GM19351 (cell line): ENCODE data around the gene RGR.

ENCODE experiments used
- ATAC-seq: cut with Tn5 transposase; IDR thresholded peaks from one replicate; pipeline ENCODE4 v1.9.1; 2021; ENCODE audit warnings: mild to moderate bottlenecking, moderate library complexity; ENCODE audit not compliant: unreplicated experiment

Gene RGR

DNA sequence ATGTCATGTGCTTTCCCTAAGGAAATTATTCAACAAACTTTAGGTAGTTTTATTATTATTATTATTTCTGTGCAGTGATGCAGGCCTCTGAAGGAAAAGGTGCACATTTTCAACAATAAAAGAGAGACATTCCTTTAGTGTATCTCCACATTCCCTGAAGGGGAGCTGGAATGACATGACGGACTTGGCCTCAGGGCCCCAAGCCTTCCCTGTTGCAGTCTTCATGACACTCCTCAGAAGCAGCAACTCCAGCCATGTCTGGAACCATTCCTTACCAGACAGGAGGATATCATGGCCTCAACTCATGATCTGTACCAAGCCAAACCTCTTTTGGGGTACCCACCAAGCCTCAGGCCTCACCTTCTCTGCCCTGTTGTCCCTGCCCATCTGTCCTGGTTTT lies 48.3 kb downstream of the RGR start:
- ATAC-seq, result no peak

DNA sequence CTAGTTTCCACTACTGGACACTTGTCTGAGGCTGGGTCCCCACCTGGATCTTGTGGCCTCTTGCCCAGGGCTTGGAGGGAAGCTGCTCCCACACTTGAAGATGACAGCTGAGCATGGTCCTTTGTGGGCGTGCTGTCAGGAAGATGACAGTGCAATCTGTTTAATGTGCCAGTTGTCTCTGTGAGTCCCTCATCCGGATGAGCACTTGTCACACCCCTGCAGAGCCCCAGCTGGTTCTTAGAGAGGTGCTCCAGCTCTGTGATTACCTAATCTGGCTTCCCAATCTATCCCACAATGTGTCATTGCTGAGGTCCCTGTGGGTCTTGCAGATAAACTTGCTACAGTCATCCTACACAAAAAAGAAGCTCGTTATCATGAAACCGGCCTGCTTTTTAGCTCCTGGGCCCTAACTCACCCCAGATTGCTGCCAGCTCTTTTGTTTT lies 48.7 kb downstream of the RGR start:
- no peak for ATAC-seq

DNA sequence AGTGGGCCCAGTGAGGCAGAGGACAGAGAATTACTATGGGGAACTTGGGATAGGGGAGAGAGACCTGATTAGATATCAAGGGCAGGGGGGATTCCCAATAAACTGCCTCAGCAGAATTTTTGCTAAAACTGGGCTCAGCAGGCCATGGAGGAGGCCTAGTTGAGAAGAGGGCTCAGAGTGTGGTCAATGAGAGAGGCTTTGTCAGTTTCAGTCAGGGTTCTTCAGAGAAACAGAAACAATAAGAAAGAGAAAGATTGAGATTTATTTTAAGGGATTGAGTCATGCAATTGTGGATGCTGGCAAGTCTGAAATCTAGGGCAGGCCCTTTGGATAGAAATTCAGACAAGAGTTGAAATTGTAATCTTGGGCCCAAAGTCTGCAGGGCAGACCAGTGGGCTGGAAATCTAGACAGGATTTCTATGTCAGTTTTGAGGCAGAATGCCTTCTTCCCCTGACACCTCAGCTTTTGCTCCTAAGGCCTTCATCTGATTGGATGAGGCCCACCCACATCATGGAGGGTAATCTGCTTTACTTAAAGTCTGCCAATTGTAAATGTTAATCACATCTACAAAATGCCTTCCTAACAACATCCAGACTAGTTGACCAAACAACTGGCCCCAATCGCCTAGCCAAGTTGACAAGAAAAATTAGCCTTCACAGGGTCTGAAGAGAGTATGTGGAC lies 50.1 kb downstream of the RGR start:
- ATAC-seq, result peak; percentile 84

DNA sequence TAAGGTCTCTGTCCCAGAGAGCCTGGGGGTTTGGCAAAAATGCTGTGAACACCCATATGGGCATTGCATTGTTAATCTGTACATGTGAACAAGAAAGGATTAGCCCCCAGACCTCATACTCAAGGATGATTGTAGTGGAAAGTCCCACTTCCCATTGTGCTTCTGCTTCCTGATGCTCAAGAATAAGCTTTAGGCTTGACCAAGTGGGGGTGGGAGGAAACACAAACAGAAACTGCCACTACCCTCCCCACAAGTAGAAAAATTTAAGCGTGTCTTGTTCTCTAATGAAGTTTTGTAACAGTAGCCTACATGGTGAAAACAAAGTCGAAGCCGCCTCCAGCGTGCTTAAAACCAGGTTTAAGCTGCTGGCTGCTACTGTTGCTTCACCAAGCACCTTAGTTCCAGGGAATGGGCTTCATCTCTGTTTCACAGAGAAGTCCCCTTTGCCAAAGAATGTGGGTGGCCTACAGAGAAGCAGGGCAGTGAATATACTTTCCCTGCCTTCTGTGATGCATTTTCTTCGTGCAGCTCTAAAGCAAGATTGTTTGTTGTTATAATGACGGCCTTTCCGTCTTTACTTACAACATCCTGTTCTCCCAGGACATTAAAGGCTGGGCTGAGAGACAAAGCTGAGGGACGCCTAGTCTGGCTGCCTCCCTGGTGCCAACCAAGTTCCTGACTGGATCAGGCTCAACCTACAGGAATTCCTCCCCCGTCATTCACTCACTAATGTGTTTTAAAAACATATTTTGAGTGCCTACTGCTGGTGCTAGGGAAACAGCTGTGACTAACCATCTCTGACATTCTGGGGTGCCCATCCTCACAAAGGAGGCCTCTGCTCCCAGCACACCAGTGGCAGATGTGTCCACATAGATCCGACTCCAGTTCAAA lies 51.5 kb downstream of the RGR start:
- no peak for ATAC-seq

DNA sequence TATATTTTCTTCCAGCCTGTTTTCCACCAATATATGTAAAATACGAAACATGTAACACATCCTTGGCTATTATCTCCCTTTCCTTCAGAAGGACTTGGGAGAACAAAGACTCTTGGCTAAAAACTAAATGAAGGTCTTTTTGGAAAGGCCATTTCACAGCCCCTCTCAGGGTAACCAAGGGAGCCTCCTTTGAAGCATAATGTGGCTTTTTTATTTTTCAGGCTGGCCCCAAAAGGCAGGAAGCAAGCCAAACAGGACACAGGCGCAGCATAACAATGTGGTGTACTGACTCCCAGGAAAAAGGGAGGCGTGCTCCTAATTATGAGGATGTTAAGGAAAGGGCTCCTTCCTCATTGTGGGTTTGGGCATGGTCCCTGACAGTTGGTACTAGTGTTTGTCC lies 53.2 kb downstream of the RGR start:
- no peak for ATAC-seq

DNA sequence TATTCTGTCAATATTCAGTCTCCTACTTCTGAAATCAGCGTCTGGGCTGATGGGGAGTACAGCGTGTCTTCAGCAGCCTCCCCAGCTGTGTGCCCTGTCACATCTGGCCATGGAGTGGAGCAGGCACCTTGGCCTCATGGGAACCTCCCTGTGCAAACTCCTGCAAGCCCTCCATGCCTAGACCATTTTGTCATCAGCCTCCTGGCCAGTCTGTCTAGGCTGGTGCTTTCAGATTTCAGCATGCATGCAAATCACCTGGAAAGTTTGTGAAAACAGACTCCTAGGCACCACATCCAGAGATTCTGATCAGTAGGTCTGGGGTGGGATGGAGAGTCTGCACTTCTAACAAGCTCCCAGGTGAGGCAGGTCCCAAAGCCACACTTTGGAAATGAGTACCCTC lies 57.4 kb downstream of the RGR start:
- no peak for ATAC-seq

DNA sequence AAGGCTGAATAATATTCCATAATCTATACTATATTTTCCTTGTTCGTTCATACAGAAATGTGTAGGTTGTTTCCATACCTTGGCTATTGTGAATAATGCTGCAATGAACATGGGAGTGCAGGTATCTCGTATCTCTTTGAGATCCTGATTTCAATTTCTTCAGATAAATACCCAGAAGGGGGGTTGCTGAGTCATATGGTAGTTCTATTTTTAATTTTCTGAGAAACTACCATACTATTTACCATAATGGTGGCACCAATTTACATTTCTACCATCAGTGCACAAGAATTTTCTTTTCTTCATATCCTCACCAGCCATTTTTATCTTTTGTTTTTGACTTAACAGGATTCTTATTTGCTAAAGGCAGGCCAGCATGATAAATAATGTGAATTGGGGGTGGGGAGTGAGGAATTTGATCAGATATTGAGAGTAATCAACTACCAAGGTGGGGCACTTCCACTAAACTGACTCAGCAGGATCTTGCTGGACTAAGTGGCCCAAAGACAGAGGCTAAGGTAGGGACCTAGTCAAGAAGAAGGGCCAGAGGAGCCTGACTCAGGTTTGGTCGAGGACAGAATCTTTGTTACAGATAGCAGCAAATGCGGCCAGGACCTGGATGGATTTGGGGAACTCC lies 62.0 kb downstream of the RGR start:
- ATAC-seq, result no peak

DNA sequence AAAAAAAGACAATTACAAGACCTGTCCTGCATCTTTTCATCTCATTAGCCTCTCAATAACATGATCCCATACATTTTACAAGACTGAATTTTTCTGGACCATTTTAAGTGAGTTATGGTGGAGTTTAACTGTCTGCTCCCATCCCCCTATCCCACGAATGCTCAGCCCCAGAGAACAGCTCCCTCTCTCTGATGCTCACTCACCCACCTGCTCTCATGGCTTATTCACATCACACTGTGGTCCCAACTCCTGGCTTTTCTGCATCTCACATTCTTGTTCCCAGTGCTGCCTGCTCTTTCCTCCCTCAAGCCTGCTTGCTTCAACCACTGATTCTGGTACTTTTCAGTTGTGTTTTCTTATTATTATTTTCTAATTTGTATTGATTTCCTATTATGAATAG lies 63.2 kb downstream of the RGR start:
- ATAC-seq, result no peak

DNA sequence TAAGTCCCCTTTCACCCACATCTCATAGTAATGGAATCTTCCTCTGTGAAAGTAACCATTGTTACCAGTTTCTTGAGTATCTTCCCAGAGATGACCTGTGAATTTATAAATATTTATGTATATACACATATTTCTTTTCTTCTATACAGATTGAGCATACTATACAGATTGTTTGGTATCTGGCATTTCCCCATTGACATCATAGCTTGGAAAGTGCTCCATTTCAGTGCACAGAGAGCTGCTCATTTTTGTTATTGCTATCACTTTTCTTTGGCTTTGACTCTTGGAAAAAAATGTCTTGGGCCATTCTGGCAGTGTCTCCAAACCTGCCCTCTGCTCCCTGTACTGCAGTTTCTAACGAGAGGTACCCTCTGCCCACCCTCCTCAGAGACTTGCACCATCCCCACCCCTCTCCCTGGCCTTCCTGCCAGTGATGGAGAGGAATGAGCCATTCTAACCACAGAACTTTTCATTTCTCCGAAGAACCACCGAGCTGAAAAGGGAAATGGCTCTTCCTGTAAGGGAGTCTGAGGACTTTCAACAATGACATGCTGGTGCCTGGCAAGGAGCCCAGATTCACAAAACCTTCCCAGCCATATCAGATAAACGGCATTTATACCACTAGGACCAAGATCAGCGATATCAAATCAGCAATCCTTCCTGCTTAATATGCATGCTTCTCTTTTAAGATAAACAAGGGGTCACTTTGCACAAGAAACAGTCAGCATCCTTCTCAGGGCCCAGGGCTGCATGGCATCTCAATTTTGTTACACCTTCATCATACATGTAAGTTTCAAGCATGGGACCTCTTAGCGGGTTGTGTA lies 63.8 kb downstream of the RGR start:
- ATAC-seq, result peak; percentile 58
